Loucy (cell line): ENCODE data around the gene AARS2.
"Not testable (repeated sequence)": the region's sequence is repeated elsewhere in the genome, so short reads cannot be mapped to it uniquely, and the experiment has no call there.

ENCODE experiments used
- H2AFZ ChIP-seq: fragments of 200-600 bp; sonication (generic); 2 replicates; pipeline ENCODE4 v1.6.0; 2016; ENCODE audit warnings: antibody characterized with exemption, mild to moderate bottlenecking, low read length, moderate library complexity
- H3F3A ChIP-seq: fragments of 200-600 bp; 2 replicates; pipeline ENCODE4 v1.6.0; 2016; ENCODE audit warnings: antibody characterized with exemption, low read depth, mild to moderate bottlenecking
- H3K27me3 ChIP-seq: fragments of 200-600 bp; sonication (generic); 2 replicates; pipeline ENCODE4 v1.6.1; 2014; ENCODE audit warnings: low read length, mild to moderate bottlenecking; ENCODE audit not compliant: insufficient read depth, poor library complexity, severe bottlenecking
- H3K36me3 ChIP-seq: fragments of 200-600 bp; sonication (generic); 2 replicates; pipeline ENCODE4 v1.6.1; 2016; ENCODE audit warnings: low read length; ENCODE audit not compliant: insufficient read depth
- H3K4me1 ChIP-seq: fragments of 200-600 bp; sonication (generic); 2 replicates; pipeline ENCODE4 v1.5.1; 2014; ENCODE audit warnings: low read length, mild to moderate bottlenecking; ENCODE audit not compliant: insufficient read depth, poor library complexity, severe bottlenecking
- H3K4me2 ChIP-seq: fragments of 200-600 bp; sonication (generic); 2 replicates; pipeline ENCODE4 v1.6.0; 2014; ENCODE audit warnings: antibody characterized with exemption, low read length, low read depth, mild to moderate bottlenecking; ENCODE audit not compliant: poor library complexity, severe bottlenecking
- H3K4me3 ChIP-seq: fragments of 200-600 bp; sonication (generic); 2 replicates; pipeline ENCODE4 v1.5.1; 2014; ENCODE audit warnings: low read length, mild to moderate bottlenecking, mixed read lengths; ENCODE audit not compliant: poor library complexity, severe bottlenecking
- H3K79me2 ChIP-seq: fragments of 200-600 bp; sonication (generic); 2 replicates; pipeline ENCODE4 v1.6.1; 2014; ENCODE audit warnings: low read length; ENCODE audit not compliant: insufficient read depth
- H3K9ac ChIP-seq: fragments of 200-600 bp; sonication (generic); 2 replicates; pipeline ENCODE4 v1.6.0; 2014; ENCODE audit warnings: mild to moderate bottlenecking, low read depth, low read length, moderate library complexity; ENCODE audit not compliant: poor library complexity, severe bottlenecking
- H3K9me2 ChIP-seq: fragments of 200-600 bp; sonication (generic); replicated peaks from 2 replicates; pipeline ENCODE4 v1.6.1; 2016; ENCODE audit warnings: low read depth, low read length, mixed read lengths
- H3K9me3 ChIP-seq: fragments of 200-600 bp; sonication (generic); 2 replicates; pipeline ENCODE4 v1.6.1; 2014; ENCODE audit warnings: mild to moderate bottlenecking, antibody characterized with exemption, low read length, low read depth; ENCODE audit not compliant: insufficient read depth
- H4K20me1 ChIP-seq: fragments of 200-600 bp; sonication (generic); 2 replicates; pipeline ENCODE4 v1.6.0; 2014; ENCODE audit warnings: antibody characterized with exemption, low read length, mild to moderate bottlenecking; ENCODE audit not compliant: insufficient read depth, poor library complexity, severe bottlenecking
- CTCF ChIP-seq: fragments of 200-600 bp; sonication (generic); conservative IDR thresholded peaks from 2 replicates; pipeline ENCODE4 v1.5.1; 2014; ENCODE audit warnings: mild to moderate bottlenecking, antibody characterized with exemption, low read length
- EZH2phosphoT487 ChIP-seq: fragments of 200-600 bp; IDR thresholded peaks from 2 replicates; pipeline ENCODE4 v1.6.1; 2018; ENCODE audit warnings: antibody characterized with exemption, mild to moderate bottlenecking, moderate library complexity, borderline replicate concordance

AARS2 gene

GRCh38 chr6:44332585-44332984 is 19.4 kb upstream of the AARS2 start:
- no peaks in the 10 kb centered on the region for H3K9me3 ChIP-seq
- no peaks in the 10 kb centered on the region for H3K4me1 ChIP-seq
- no peak overlapping the region for H2AFZ ChIP-seq
- no peaks in the 10 kb centered on the region for H3K79me2 ChIP-seq
- no peak overlapping the region for H3K4me2 ChIP-seq
- no peaks in the 10 kb centered on the region for H3K9me2 ChIP-seq
- H3K4me3 ChIP-seq: no peak overlapping the region
- TF ChIP-seq CTCF (no peak), EZH2phosphoT487 (no peak)
- H3K36me3 ChIP-seq: no peaks in the 10 kb centered on the region
- no peak overlapping the region for H3K9ac ChIP-seq
- H4K20me1 ChIP-seq: no peaks in the 10 kb centered on the region
- no peaks in the 10 kb centered on the region for H3F3A ChIP-seq
- H3K27me3 ChIP-seq: no peaks in the 10 kb centered on the region

GRCh38 chr6:44329858-44330257 is 16.7 kb upstream of the AARS2 start:
- Histone ChIP-seq H4K20me1 (no peaks in the 10 kb centered on the region), H3K9ac (no peak overlapping the region), H3K79me2 (no peaks in the 10 kb centered on the region), H3K27me3 (no peaks in the 10 kb centered on the region), H3F3A (no peaks in the 10 kb centered on the region), H2AFZ (no peak overlapping the region), H3K36me3 (no peaks in the 10 kb centered on the region), H3K9me3 (no peaks in the 10 kb centered on the region), H3K9me2 (no peaks in the 10 kb centered on the region), H3K4me2 (no peak overlapping the region), H3K4me3 (no peak overlapping the region), H3K4me1 (no peaks in the 10 kb centered on the region)
- TF ChIP-seq EZH2phosphoT487 (no peak), CTCF (no peak)

- not testable (repeated sequence) for H2AFZ ChIP-seq, H3K9me2 ChIP-seq, H3K4me3 ChIP-seq, H3K9me3 ChIP-seq, H3K79me2 ChIP-seq, H3F3A ChIP-seq, H4K20me1 ChIP-seq, H3K9ac ChIP-seq, H3K4me2 ChIP-seq, H3K36me3 ChIP-seq, H3K4me1 ChIP-seq, H3K27me3 ChIP-seq
Observed at GRCh38 chr6:44328203-44328602, 15.1 kb upstream of the AARS2 start.

- H3K79me2 ChIP-seq: no peaks in the 10 kb centered on the region
- H2AFZ ChIP-seq: no peak overlapping the region
- H3K36me3 ChIP-seq: no peaks in the 10 kb centered on the region
- H4K20me1 ChIP-seq: no peaks in the 10 kb centered on the region
- H3K9ac ChIP-seq: no peak overlapping the region
- H3K9me3 ChIP-seq: no peaks in the 10 kb centered on the region
- H3K4me2 ChIP-seq: no peak overlapping the region
- TF ChIP-seq EZH2phosphoT487 (no peak), CTCF (no peak)
- no peaks in the 10 kb centered on the region for H3K9me2 ChIP-seq
- H3K27me3 ChIP-seq: no peaks in the 10 kb centered on the region
- no peaks in the 10 kb centered on the region for H3K4me1 ChIP-seq
- H3K4me3 ChIP-seq: no peak overlapping the region
- H3F3A ChIP-seq: no peaks in the 10 kb centered on the region
Observed at GRCh38 chr6:44327760-44328159, 14.6 kb upstream of the AARS2 start.
